ENCODE results near the gene CDX4.

GRCh38 chrX:73400136-73400748, 46.6 kb upstream of the CDX4 start:
- TF ChIP-seq EP300 (IDR thresholded peaks at IDR 0.05; ENCODE audit: borderline replicate concordance) (no peak), FOXM1 (IDR thresholded peaks at IDR 0.05; ENCODE audit: borderline replicate concordance, low read depth) (no peak), EGR1 (IDR thresholded peaks at IDR 0.05) (no peak), REST (IDR thresholded peaks at IDR 0.05; ENCODE audit: low read depth) (no peak)
